Breast epithelium (tissue), 3 donors: ENCODE results near the gene PKIB.

Source experiments
- POLR2A ChIP-seq: fragments of 450-650 bp; IDR thresholded peaks from one replicate; pipeline ENCODE4 v1.6.1; 2016; ENCODE audit warnings: antibody characterized with exemption, mild to moderate bottlenecking, moderate library complexity
- TF ChIP-seq, protein P1 (sequence below), 3 donors: fragments of 450-650 bp; IDR thresholded peaks; one replicate each; pipeline ENCODE4 v1.5.1; 2016 to 2017; ENCODE audit warnings: antibody characterized with exemption in 3 of 3, mild to moderate bottlenecking in 3 of 3, moderate library complexity in 3 of 3

DNA sequence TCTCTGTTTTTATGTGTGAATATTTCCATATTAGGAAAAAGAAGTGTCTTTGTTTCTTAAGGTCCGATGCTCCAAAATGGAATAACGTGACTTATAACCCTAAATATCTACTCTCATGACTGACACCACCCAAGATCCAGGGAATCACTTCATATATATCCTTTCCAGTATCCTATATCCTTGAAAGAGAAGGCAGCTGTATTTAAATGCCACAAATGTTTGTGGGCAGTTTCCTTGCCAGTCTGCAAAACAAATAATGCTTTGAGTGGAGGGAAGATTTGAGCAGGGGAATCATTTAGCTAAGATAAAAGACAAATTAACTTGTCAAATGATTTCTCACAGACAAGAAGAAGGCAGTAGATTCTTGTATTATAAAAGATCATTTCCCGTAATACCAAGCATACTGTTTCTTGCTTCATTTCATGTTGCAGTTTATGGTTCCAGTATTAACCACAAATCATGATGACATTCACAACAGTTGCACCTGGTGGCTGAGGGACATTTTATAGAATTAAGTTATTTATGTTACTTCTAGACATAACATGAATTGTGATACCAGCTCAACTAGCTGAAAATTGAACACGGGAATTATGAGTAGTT lies 139.3 kb downstream of the PKIB start:
- TF ChIP-seq, protein P1, sequence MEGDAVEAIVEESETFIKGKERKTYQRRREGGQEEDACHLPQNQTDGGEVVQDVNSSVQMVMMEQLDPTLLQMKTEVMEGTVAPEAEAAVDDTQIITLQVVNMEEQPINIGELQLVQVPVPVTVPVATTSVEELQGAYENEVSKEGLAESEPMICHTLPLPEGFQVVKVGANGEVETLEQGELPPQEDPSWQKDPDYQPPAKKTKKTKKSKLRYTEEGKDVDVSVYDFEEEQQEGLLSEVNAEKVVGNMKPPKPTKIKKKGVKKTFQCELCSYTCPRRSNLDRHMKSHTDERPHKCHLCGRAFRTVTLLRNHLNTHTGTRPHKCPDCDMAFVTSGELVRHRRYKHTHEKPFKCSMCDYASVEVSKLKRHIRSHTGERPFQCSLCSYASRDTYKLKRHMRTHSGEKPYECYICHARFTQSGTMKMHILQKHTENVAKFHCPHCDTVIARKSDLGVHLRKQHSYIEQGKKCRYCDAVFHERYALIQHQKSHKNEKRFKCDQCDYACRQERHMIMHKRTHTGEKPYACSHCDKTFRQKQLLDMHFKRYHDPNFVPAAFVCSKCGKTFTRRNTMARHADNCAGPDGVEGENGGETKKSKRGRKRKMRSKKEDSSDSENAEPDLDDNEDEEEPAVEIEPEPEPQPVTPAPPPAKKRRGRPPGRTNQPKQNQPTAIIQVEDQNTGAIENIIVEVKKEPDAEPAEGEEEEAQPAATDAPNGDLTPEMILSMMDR (IDR thresholded peaks at IDR 0.05) = no peak
- TF ChIP-seq POLR2A = no peak
